IgD-negative memory B cell (primary cell): ENCODE measurements around the gene IL25. TPM values are rescaled to one million over a fixed set of nuclear protein-coding genes. Genes with fewer than 3 reads are reported as not detected.
A peak's percentile ranks its signal among the peaks of the same experiment; 100 is the strongest.

Source experiments
- H3K27ac Mint-ChIP-seq, 3 donors: one replicate each; pipeline ENCODE4 v1.8.0; 2020 to 2022; ENCODE audit warnings: mild to moderate bottlenecking in 3 of 3, mixed read lengths in 3 of 3, moderate library complexity in 1 of 3
- H3K27me3 Mint-ChIP-seq: one replicate; pipeline ENCODE4 v1.8.0; 2021; ENCODE audit warnings: mixed read lengths
- H3K36me3 Mint-ChIP-seq: one replicate; pipeline ENCODE4 v1.8.0; 2020; ENCODE audit warnings: mild to moderate bottlenecking, mixed read lengths
- H3K4me1 Mint-ChIP-seq, 3 donors: one replicate each; pipeline ENCODE4 v1.8.0; 2020 to 2022; ENCODE audit warnings: mixed read lengths in 3 of 3, mild to moderate bottlenecking in 1 of 3
- H3K4me3 Mint-ChIP-seq, 4 donors: one replicate each; pipeline ENCODE4 v1.8.0; 2020 to 2022; ENCODE audit warnings: mild to moderate bottlenecking in 4 of 4, mixed read lengths in 4 of 4, moderate library complexity in 3 of 4
- H3K9me3 Mint-ChIP-seq, 3 donors: one replicate each; pipeline ENCODE4 v1.8.0; 2020 to 2021; ENCODE audit warnings: mixed read lengths in 3 of 3, mild to moderate bottlenecking in 1 of 3
- polyA plus RNA-seq: library from polyadenylated mRNA; unstranded; fragments of 300-500 nt; fragmentation: Illumina TruSeq; gene quantifications from one replicate; pipeline ENCODE4 v1.2.3, GENCODE V29; 2021

Gene IL25
- polyA plus RNA-seq, 1 donor from 2014 or later: not detected

DNA sequence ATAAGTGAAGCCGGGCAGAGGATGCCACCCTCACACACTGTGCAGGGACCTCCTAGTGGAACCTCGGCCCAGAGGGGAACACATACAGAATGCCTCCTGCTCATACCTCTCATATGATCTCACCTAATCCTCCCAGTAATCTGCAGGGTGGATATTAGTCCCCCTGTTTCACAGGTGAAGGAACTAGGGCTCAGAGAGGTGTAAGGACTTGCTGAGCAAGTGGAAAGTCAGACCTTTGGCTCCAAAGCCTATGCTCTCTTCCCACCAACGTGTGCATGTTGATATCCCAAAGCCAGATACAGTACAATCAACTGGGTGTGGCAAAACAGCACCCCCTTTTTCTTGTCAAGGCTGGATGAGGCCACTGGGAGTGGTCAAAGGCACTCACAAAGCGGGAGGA, 31.3 kb downstream of the IL25 start:
- peaks cover 41% of the 10 kb centered on the region for H3K27me3 Mint-ChIP-seq
- H3K27ac Mint-ChIP-seq: no peak overlapping the region
- H3K9me3 Mint-ChIP-seq: peaks cover 0 to 3% (median 0%) of the 10 kb centered on the region in 3 donors
- peaks cover 0 to 7% (median 0%) of the 10 kb centered on the region in 3 donors for H3K4me1 Mint-ChIP-seq
- no peaks in the 10 kb centered on the region for H3K36me3 Mint-ChIP-seq
- no peak overlapping the region for H3K4me3 Mint-ChIP-seq

GRCh38 chr14:23404331-23404900, 31.8 kb downstream of the IL25 start:
- no peaks in the 10 kb centered on the region for H3K36me3 Mint-ChIP-seq
- H3K27me3 Mint-ChIP-seq: peaks cover 43% of the 10 kb centered on the region
- H3K27ac Mint-ChIP-seq: no peak overlapping the region
- peaks cover 0 to 7% (median 0%) of the 10 kb centered on the region in 3 donors for H3K4me1 Mint-ChIP-seq
- H3K9me3 Mint-ChIP-seq: peaks cover 0 to 3% (median 0%) of the 10 kb centered on the region in 3 donors
- no peak overlapping the region for H3K4me3 Mint-ChIP-seq

- peaks cover 43% of the 10 kb centered on the region for H3K27me3 Mint-ChIP-seq
- peaks cover 0 to 7% (median 0%) of the 10 kb centered on the region in 3 donors for H3K4me1 Mint-ChIP-seq
- peaks cover 0 to 3% (median 0%) of the 10 kb centered on the region in 3 donors for H3K9me3 Mint-ChIP-seq
- H3K36me3 Mint-ChIP-seq: no peaks in the 10 kb centered on the region
- no peak overlapping the region for H3K27ac Mint-ChIP-seq
- H3K4me3 Mint-ChIP-seq: no peak overlapping the region
Measured at GRCh38 chr14:23405096-23405495, 32.5 kb downstream of the IL25 start.

DNA sequence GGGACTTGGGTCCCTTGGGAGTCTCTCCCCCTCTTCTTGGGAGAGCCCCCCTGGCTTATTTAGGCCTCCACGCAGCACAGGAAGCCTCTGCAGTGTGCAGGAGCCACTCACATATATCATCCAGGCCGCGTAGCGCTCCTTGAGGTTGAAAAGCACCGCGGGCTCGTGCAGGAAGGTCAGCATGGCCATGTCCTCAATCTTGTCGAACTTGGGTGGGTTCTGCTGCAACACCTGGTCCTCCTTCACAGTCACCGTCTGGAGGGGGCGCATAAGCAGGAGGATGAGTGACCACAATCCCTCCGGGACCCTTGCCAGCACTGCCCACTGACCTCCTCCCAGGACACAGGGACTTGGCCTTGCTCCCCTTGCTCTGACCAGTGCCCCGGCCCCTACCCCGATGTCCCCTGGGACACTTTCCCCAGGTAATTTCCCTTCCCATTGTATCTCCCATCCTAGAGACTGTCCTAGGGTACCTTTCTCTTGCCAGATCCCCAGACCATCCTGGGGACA, 33.0 kb downstream of the IL25 start:
- no peak overlapping the region for H3K27ac Mint-ChIP-seq
- peaks cover 0 to 7% (median 0%) of the 10 kb centered on the region in 3 donors for H3K4me1 Mint-ChIP-seq
- H3K27me3 Mint-ChIP-seq: peaks cover 44% of the 10 kb centered on the region

GRCh38 chr14:23406244-23406643, 33.6 kb downstream of the IL25 start:
- peaks cover 0 to 3% (median 0%) of the 10 kb centered on the region in 3 donors for H3K9me3 Mint-ChIP-seq
- peaks cover 0 to 7% (median 0%) of the 10 kb centered on the region in 3 donors for H3K4me1 Mint-ChIP-seq
- H3K36me3 Mint-ChIP-seq: peaks cover 3% of the 10 kb centered on the region
- no peak overlapping the region for H3K27ac Mint-ChIP-seq
- no peak overlapping the region for H3K4me3 Mint-ChIP-seq
- peaks cover 51% of the 10 kb centered on the region for H3K27me3 Mint-ChIP-seq

More for the DNA sequence above, 33.0 kb downstream of the IL25 start:
- H3K9me3 Mint-ChIP-seq: peaks cover 0 to 3% (median 0%) of the 10 kb centered on the region in 3 donors
- H3K36me3 Mint-ChIP-seq: no peaks in the 10 kb centered on the region
- no peak overlapping the region for H3K4me3 Mint-ChIP-seq

GRCh38 chr14:23406725-23407355, 34.2 kb downstream of the IL25 start:
- H3K27me3 Mint-ChIP-seq: peaks cover 52% of the 10 kb centered on the region
- H3K27ac Mint-ChIP-seq: no peak overlapping the region
- peaks cover 0 to 7% (median 0%) of the 10 kb centered on the region in 3 donors for H3K4me1 Mint-ChIP-seq
- H3K36me3 Mint-ChIP-seq: peaks cover 3% of the 10 kb centered on the region
- peaks cover 0 to 3% (median 0%) of the 10 kb centered on the region in 3 donors for H3K9me3 Mint-ChIP-seq
- no peak overlapping the region for H3K4me3 Mint-ChIP-seq

GRCh38 chr14:23407516-23408306, 35.1 kb downstream of the IL25 start, which contains the start of gene MYH6:
MYH6 (minus strand) TSS chr14:23408273; CDS start chr14:23407223, 1,050 bp downstream.
- Mint-ChIP-seq H3K27ac (no peak within 1 kb of the TSS), H3K4me1 (peaks cover 0 to 7% (median 0%) of the 10 kb centered on the region in 3 donors), H3K9me3 (peaks cover 0 to 3% (median 0%) of the 10 kb centered on the region in 3 donors), H3K36me3 (peaks cover 3% of the 10 kb centered on the region), H3K27me3 (peaks cover 52% of the 10 kb centered on the region), H3K4me3 (peak within 1 kb of the TSS in 1 of 4 donors; percentile 28)

DNA sequence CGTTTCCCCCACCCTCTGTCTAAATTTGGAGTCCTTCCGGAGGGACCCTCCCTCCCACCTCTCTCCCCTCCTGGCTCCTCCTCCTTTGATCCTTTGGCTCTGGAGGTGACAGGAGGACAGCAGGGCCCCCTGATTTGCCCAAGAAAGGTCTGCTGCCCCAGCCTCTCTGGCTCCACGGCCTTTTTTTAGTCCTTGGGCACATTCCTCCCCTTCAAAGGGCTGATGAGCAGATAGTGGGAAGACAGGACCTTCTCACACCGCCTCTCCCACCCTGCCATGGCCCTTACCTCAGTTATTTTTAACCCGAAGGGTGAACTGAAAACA, 35.7 kb downstream of the IL25 start:
- no peak overlapping the region for H3K27ac Mint-ChIP-seq
- H3K9me3 Mint-ChIP-seq: peaks cover 0 to 3% (median 0%) of the 10 kb centered on the region in 3 donors
- peaks cover 0 to 7% (median 0%) of the 10 kb centered on the region in 3 donors for H3K4me1 Mint-ChIP-seq
- peaks cover 52% of the 10 kb centered on the region for H3K27me3 Mint-ChIP-seq
- H3K4me3 Mint-ChIP-seq: no peak overlapping the region
- peaks cover 3% of the 10 kb centered on the region for H3K36me3 Mint-ChIP-seq

DNA sequence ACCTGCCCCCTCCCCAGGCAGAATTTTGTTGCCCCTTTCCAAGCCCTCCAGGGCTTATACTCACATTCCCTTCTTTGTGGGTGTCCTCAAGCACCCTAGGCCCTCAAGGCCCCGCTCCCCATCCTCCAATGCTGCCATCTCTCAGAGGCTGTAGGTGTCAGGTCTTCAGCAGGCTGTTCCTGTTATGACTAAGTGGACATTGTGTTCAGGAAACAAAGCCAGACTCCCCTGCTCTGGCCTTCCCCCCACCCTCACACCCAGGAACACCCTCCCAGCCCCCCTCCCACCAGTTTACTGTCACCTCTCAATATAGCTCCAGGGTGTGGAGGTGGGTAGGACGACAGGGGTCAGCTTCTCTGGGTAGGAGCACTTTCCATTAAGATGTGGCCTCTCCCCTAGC, 36.9 kb downstream of the IL25 start:
- no peak overlapping the region for H3K27ac Mint-ChIP-seq
- H3K9me3 Mint-ChIP-seq: peaks cover 0 to 3% (median 0%) of the 10 kb centered on the region in 3 donors
- peaks cover 0 to 7% (median 0%) of the 10 kb centered on the region in 3 donors for H3K4me1 Mint-ChIP-seq
- H3K4me3 Mint-ChIP-seq: no peak overlapping the region
- peaks cover 48% of the 10 kb centered on the region for H3K27me3 Mint-ChIP-seq
- H3K36me3 Mint-ChIP-seq: peaks cover 3% of the 10 kb centered on the region

GRCh38 chr14:23409966-23410635, 37.5 kb downstream of the IL25 start:
- no peak overlapping the region for H3K27ac Mint-ChIP-seq

DNA sequence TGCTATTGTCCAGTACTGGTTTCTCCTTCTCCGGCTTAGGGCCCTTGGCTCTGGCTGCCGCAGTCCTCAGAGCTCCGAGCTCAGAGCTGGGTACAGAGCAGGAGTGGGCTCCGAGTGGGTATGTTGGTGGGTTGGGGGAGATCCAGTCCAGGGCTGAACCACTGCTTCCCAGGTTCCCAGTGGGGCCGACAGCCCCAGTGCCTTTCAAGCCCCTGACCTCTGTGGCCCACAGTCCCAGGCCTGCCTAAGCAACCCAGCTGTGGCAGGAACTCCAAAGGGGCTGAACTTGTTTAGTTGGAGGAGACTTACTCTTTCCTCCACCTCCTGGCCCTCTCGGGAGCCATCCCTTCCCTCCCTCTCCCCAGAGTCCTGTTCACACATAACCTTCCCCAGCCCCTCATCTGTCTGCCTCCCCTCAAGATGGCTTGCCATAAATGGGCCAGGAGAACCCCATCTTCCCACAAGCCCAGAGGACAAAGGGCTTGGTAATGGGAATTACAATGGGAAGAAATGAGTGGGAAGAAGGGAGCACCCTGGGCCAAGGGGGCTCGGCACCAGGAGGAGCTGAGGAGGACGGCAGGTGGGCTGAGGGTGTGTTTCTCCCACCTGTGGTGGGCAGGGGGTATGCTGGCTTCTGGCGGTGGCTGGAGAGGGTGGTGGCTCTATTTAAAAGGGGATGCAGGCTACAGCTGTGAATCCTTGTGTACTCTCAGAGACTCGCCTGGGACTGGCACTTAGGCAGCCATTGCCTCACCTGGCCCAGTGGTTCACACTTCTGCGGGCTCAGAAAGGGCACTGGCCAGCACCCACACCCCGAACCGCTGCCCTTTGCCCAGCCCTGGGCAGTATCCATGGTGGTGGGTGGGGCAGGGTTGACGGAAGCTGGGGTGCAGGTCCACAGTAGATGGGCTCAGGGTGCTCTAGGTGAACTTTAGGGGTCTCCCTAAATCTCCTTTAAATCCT, 39.2 kb downstream of the IL25 start:
- no peak overlapping the region for H3K27ac Mint-ChIP-seq
- H3K4me1 Mint-ChIP-seq: no peaks in the 10 kb centered on the region
- no peak overlapping the region for H3K4me3 Mint-ChIP-seq
- peaks cover 33% of the 10 kb centered on the region for H3K27me3 Mint-ChIP-seq
- peaks cover 0 to 2% (median 0%) of the 10 kb centered on the region in 3 donors for H3K9me3 Mint-ChIP-seq
- H3K36me3 Mint-ChIP-seq: peaks cover 3% of the 10 kb centered on the region

More at GRCh38 chr14:23409966-23410635, 37.5 kb downstream of the IL25 start:
- Mint-ChIP-seq H3K9me3 (peaks cover 0 to 3% (median 0%) of the 10 kb centered on the region in 3 donors), H3K4me1 (peaks cover 0 to 7% (median 0%) of the 10 kb centered on the region in 3 donors), H3K27me3 (peaks cover 44% of the 10 kb centered on the region), H3K4me3 (peak overlapping the region in 1 of 4 donors; percentile 65), H3K36me3 (peaks cover 3% of the 10 kb centered on the region)

- Mint-ChIP-seq H3K36me3 (peaks cover 3% of the 10 kb centered on the region), H3K4me3 (peak overlapping the region in 1 of 4 donors; percentile 68), H3K9me3 (peaks cover 0 to 2% (median 0%) of the 10 kb centered on the region in 3 donors), H3K27me3 (peaks cover 29% of the 10 kb centered on the region), H3K27ac (no peak overlapping the region), H3K4me1 (peaks cover 0 to 1% (median 0%) of the 10 kb centered on the region in 3 donors)
Measured at GRCh38 chr14:23413681-23414080, 41.1 kb downstream of the IL25 start.

- Mint-ChIP-seq H3K36me3 (peaks cover 3% of the 10 kb centered on the region), H3K27me3 (peaks cover 28% of the 10 kb centered on the region), H3K4me1 (peaks cover 0 to 1% (median 0%) of the 10 kb centered on the region in 3 donors), H3K9me3 (peaks cover 0 to 2% (median 0%) of the 10 kb centered on the region in 3 donors), H3K27ac (no peak overlapping the region), H3K4me3 (no peak overlapping the region)
Measured at GRCh38 chr14:23414254-23414653, 41.6 kb downstream of the IL25 start.
